PC-9 (cell line): ENCODE results near the gene HTRA1. TPM values are rescaled to one million over a fixed set of nuclear protein-coding genes. Genes with fewer than 3 reads are reported as not detected.

ENCODE experiments used
- BruUV-seq: library from RNA; stranded (reverse); fragments of 400-500 nt; replicated peaks from 2 replicates; lab custom pipeline; 2021; lab: Mats Ljungman, UMichigan
- CTCF ChIA-PET: fragments of 300-600 bp; sonication (Branson Sonifier 250); formaldehyde crosslinking; loops from one replicate; lab custom pipeline; 2022; ENCODE audit warnings: antibody characterized with exemption; lab: Charles Lee
- POLR2A ChIA-PET: fragments of 300-600 bp; sonication (Branson Sonifier 250); formaldehyde crosslinking; loops from one replicate; lab custom pipeline; 2022; ENCODE audit warnings: antibody characterized with exemption; ENCODE audit not compliant: unreplicated experiment; lab: Charles Lee
- DNase-seq, 2 experiments: peaks; one replicate each; pipeline versions ENCODE4 v3.0.0 to v3.0.0-alpha.2; 2015 to 2022; ENCODE audit warnings: mixed read lengths in 1 of 2
- H2AFZ ChIP-seq: fragments of 200-600 bp; sonication (generic); 2 replicates; pipeline ENCODE4 v1.8.1; 2017; ENCODE audit warnings: antibody characterized with exemption
- H3F3A ChIP-seq: fragments of 200-600 bp; sonication (generic); 2 replicates; pipeline ENCODE4 v1.8.1; 2017; ENCODE audit warnings: antibody characterized with exemption, mild to moderate bottlenecking, low read depth; ENCODE audit not compliant: insufficient read depth
- H3K27ac ChIP-seq: fragments of 200-600 bp; sonication (generic); 2 replicates; pipeline ENCODE4 v1.6.1; 2016; ENCODE audit warnings: mixed run types
- H3K27me3 ChIP-seq: fragments of 200-600 bp; sonication (generic); 2 replicates; pipeline ENCODE4 v1.6.1; 2016; ENCODE audit warnings: low read depth, mixed run types; ENCODE audit not compliant: insufficient read depth
- H3K36me3 ChIP-seq: fragments of 200-600 bp; sonication (generic); 2 replicates; pipeline ENCODE4 v1.6.1; 2016; ENCODE audit warnings: low read depth, mixed run types
- H3K4me1 ChIP-seq: fragments of 200-600 bp; sonication (generic); replicated peaks from 2 replicates; pipeline ENCODE4 v1.6.1; 2016; ENCODE audit warnings: mixed run types; ENCODE audit not compliant: insufficient read depth
- H3K4me2 ChIP-seq: fragments of 200-600 bp; sonication (generic); 2 replicates; pipeline ENCODE4 v1.6.1; 2017; ENCODE audit warnings: mixed run types
- H3K4me3 ChIP-seq: fragments of 200-600 bp; sonication (generic); 2 replicates; pipeline ENCODE4 v1.6.1; 2016; ENCODE audit warnings: mixed run types
- H3K79me2 ChIP-seq: fragments of 200-600 bp; sonication (generic); 2 replicates; pipeline ENCODE4 v1.6.1; 2017; ENCODE audit warnings: low read depth, mixed run types
- H3K9me2 ChIP-seq: fragments of 200-600 bp; sonication (generic); 2 replicates; pipeline ENCODE4 v1.8.1; 2017; ENCODE audit warnings: mild to moderate bottlenecking; ENCODE audit not compliant: insufficient read depth
- H3K9me3 ChIP-seq: fragments of 200-600 bp; sonication (generic); 2 replicates; pipeline ENCODE4 v1.8.1; 2016; ENCODE audit warnings: low read depth; ENCODE audit not compliant: insufficient read depth
- H4K20me1 ChIP-seq: fragments of 200-600 bp; sonication (generic); 2 replicates; pipeline ENCODE4 v1.8.1; 2017; ENCODE audit not compliant: insufficient read depth
- EZH2 ChIP-seq: fragments of 200-600 bp; sonication (generic); IDR thresholded peaks from 2 replicates; pipeline ENCODE4 v1.8.0; 2017; ENCODE audit warnings: antibody characterized with exemption, low read depth
- intact Hi-C: fragments of 100-400 bp; cut with micrococcal nuclease; formaldehyde crosslinking; loops from one replicate; pipeline ENCODE4 v1.10.0; 2022; ENCODE audit not compliant: unreplicated experiment
- total RNA-seq: library from RNA; stranded (reverse); gene quantifications from 2 replicates; pipeline ENCODE4 v1.2.3, GENCODE V29; 2021
- TF ChIP-seq, protein P1 (sequence below): fragments of 200-600 bp; sonication (generic); conservative IDR thresholded peaks from 2 replicates; pipeline ENCODE4 v1.6.1; 2017; ENCODE audit warnings: mixed run types, antibody characterized with exemption, mild to moderate bottlenecking, moderate library complexity

HTRA1 gene
- total RNA-seq, 1 experiment from 2014 or later: 18.0 TPM

DNA sequence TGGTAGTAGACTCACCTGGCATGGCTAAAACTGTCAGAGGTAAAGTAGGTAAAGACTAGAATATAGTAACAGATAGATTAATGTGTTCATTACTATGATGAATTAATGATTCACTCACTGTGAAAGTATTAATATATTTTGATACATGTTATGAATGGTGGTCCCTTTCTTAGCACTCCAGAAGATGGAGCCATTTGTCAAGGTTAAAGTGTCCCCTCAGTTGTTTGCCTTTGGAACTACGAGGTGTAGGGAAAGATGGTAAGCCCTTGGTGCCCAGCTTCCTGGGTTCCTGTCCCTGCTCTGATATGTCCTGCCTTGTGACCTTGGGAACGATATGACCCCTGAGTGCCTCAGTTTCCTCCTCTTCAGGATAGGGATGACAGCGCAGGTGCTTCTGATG is 49.4 kb downstream of the HTRA1 start:
- Histone ChIP-seq H4K20me1 (no peaks in the 10 kb centered on the region), H3K36me3 (no peaks in the 10 kb centered on the region), H3K79me2 (no peaks in the 10 kb centered on the region), H3K9me2 (no peaks in the 10 kb centered on the region), H3K4me3 (no peak overlapping the region), H3K27me3 (no peaks in the 10 kb centered on the region), H2AFZ (no peak overlapping the region), H3K4me2 (no peak overlapping the region), H3K4me1 (no peaks in the 10 kb centered on the region), H3K9me3 (no peaks in the 10 kb centered on the region), H3K27ac (no peak overlapping the region), H3F3A (no peaks in the 10 kb centered on the region)
- POLR2A ChIA-PET: interaction anchor here (0.6 kb wide), 1 partner anchor 495 kb away, joined by 3 read pairs; no protein-coding TSS in a partner anchor
- CTCF ChIA-PET: no interaction called here
- BruUV-seq: no TSS peak
- TF ChIP-seq, protein P1, sequence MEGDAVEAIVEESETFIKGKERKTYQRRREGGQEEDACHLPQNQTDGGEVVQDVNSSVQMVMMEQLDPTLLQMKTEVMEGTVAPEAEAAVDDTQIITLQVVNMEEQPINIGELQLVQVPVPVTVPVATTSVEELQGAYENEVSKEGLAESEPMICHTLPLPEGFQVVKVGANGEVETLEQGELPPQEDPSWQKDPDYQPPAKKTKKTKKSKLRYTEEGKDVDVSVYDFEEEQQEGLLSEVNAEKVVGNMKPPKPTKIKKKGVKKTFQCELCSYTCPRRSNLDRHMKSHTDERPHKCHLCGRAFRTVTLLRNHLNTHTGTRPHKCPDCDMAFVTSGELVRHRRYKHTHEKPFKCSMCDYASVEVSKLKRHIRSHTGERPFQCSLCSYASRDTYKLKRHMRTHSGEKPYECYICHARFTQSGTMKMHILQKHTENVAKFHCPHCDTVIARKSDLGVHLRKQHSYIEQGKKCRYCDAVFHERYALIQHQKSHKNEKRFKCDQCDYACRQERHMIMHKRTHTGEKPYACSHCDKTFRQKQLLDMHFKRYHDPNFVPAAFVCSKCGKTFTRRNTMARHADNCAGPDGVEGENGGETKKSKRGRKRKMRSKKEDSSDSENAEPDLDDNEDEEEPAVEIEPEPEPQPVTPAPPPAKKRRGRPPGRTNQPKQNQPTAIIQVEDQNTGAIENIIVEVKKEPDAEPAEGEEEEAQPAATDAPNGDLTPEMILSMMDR: no peak
- TF ChIP-seq EZH2: no peak
- intact Hi-C loops: no loop called here
- no peak for DNase-seq

DNA sequence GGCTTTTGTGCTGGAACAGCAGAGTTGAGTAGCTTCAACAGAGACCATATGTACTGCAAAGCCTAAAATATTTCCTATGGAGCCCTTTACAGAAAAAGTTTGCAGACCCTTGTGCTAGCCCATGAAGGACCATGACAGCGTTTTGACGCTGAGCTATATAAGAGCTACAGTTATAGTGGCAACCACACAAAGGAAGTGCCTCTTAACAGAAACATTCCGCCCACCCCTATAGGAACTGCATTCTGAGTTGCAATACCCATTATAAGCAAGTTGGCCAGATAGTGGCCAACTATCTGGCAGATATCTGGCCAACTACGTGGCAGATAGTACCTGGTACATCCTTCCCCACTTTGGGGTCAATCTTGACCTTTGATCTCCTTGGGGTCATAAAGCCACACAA is 51.7 kb downstream of the HTRA1 start:
- TF ChIP-seq, protein P1: no peak
- no peak for TF ChIP-seq EZH2
- Histone ChIP-seq H3K27me3 (no peaks in the 10 kb centered on the region), H3K4me1 (no peaks in the 10 kb centered on the region), H3K79me2 (no peaks in the 10 kb centered on the region), H3K4me2 (no peak overlapping the region), H3K9me3 (no peaks in the 10 kb centered on the region), H3K9me2 (no peaks in the 10 kb centered on the region), H3K27ac (no peak overlapping the region), H2AFZ (no peak overlapping the region), H4K20me1 (no peaks in the 10 kb centered on the region), H3K36me3 (no peaks in the 10 kb centered on the region), H3K4me3 (no peak overlapping the region), H3F3A (no peaks in the 10 kb centered on the region)
- POLR2A ChIA-PET: no interaction called here
- BruUV-seq: no TSS peak
- CTCF ChIA-PET: no interaction called here
- intact Hi-C loops: no loop called here
- DNase-seq: no peak

DNA sequence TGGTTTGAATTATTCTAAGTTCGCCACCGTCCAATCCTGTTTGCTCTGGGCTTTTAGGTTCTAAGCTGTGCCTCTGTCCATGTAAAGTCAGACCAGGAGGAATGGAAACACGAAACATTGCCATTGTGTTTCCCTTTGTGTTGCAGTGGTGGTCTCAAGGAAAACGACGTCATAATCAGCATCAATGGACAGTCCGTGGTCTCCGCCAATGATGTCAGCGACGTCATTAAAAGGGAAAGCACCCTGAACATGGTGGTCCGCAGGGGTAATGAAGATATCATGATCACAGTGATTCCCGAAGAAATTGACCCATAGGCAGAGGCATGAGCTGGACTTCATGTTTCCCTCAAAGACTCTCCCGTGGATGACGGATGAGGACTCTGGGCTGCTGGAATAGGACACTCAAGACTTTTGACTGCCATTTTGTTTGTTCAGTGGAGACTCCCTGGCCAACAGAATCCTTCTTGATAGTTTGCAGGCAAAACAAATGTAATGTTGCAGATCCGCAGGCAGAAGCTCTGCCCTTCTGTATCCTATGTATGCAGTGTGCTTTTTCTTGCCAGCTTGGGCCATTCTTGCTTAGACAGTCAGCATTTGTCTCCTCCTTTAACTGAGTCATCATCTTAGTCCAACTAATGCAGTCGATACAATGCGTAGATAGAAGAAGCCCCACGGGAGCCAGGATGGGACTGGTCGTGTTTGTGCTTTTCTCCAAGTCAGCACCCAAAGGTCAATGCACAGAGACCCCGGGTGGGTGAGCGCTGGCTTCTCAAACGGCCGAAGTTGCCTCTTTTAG is 52.9 kb downstream of the HTRA1 start:
- CTCF ChIA-PET: interaction anchor here (0.9 kb wide), 1 partner anchor 81 kb away, joined by 3 read pairs; no protein-coding TSS in a partner anchor
- DNase-seq: no peak
- no peaks in the 10 kb centered on the region for H3K4me1 ChIP-seq
- H2AFZ ChIP-seq: no peak overlapping the region
- TF ChIP-seq, protein P1: no peak
- intact Hi-C loops: no loop called here
- no peaks in the 10 kb centered on the region for H3K9me3 ChIP-seq
- H3K27me3 ChIP-seq: no peaks in the 10 kb centered on the region
- no peak overlapping the region for H3K27ac ChIP-seq
- H3K79me2 ChIP-seq: no peaks in the 10 kb centered on the region
- no peaks in the 10 kb centered on the region for H4K20me1 ChIP-seq
- H3K9me2 ChIP-seq: no peaks in the 10 kb centered on the region
- H3F3A ChIP-seq: no peaks in the 10 kb centered on the region
- H3K4me2 ChIP-seq: no peak overlapping the region
- no peak overlapping the region for H3K4me3 ChIP-seq
- BruUV-seq: no TSS peak
- H3K36me3 ChIP-seq: no peaks in the 10 kb centered on the region
- POLR2A ChIA-PET: no interaction called here
